WI38 (cell line): ENCODE results near the gene IMMP2L.

Experiments used
- H3K4me3 ChIP-seq: 2 replicates; pipeline ENCODE4 v1.5.1; 2011; ENCODE audit warnings: low read depth, mild to moderate bottlenecking, control low read depth, low read length
- TF ChIP-seq, protein P1 (sequence below): IDR thresholded peaks from 2 replicates; pipeline ENCODE4 v1.5.1; 2012; ENCODE audit warnings: low read depth, mild to moderate bottlenecking, control low read depth, low read length

Gene IMMP2L

DNA sequence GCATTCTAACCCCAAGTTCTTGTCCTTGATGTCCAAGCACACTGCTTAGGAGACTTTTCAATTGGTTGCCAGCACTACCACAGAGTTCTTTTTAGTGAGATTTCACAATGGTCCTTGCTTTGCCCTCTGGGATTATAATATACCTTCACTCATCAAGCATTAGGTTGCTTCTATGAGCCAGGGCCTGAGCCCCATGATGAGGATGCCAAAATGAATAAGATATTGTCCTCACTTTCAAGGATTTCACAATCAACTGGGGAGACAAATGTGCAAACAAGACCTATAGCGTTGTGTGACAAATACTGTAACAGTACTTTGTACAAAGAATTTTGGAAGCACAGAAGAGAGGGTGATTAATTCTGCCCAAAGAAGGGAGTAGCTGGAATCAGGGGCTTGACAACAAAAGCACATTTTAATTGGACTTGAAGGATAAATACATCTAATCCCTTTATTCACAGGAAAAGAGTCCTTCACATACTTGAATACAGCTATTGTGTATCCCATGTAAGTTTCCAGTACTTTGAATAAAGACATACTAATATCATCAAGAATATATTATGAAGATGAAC lies 734.9 kb downstream of the IMMP2L start:
- TF ChIP-seq, protein P1, sequence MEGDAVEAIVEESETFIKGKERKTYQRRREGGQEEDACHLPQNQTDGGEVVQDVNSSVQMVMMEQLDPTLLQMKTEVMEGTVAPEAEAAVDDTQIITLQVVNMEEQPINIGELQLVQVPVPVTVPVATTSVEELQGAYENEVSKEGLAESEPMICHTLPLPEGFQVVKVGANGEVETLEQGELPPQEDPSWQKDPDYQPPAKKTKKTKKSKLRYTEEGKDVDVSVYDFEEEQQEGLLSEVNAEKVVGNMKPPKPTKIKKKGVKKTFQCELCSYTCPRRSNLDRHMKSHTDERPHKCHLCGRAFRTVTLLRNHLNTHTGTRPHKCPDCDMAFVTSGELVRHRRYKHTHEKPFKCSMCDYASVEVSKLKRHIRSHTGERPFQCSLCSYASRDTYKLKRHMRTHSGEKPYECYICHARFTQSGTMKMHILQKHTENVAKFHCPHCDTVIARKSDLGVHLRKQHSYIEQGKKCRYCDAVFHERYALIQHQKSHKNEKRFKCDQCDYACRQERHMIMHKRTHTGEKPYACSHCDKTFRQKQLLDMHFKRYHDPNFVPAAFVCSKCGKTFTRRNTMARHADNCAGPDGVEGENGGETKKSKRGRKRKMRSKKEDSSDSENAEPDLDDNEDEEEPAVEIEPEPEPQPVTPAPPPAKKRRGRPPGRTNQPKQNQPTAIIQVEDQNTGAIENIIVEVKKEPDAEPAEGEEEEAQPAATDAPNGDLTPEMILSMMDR, result no peak
- no peak overlapping the region for H3K4me3 ChIP-seq

DNA sequence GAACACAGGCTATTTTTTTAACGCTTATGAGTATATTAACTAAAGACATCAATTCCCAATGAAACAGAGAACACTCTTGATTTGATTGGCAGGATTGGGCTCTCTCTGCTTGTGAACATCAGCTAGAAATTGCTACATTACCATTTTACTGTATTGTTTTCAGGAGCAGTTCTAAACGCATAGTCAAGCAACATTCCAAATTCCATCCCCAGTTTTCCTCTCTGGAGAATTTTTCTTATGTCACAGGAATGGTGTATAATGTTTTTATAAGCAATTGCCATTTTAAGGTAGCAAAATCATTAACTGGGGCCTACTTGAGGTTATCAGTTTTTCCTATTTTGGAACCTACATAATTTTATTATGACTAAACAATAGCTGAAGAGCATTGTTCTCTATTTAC lies 748.3 kb downstream of the IMMP2L start:
- H3K4me3 ChIP-seq, result no peak overlapping the region
- TF ChIP-seq, protein P1, result no peak

DNA sequence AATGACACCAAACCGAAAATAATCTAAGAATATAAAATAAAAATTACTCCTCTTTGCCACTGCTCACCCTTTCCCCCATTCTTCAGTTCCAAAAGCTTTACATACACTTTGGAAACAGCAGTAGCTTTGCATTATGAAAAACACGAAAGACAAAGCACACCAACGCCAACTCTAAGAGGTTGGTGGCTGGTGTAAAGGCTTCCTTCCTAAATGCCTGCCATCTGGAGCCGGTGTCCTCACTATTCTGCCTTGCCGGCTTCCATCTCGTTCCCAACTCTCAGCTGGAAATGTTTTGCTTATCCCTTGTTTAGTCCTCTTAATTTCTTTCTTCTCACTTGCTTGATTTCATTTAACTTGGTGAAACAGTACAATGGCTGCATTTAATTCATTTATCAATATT lies 752.5 kb downstream of the IMMP2L start:
- H3K4me3 ChIP-seq, result no peak overlapping the region
- TF ChIP-seq, protein P1, result no peak

DNA sequence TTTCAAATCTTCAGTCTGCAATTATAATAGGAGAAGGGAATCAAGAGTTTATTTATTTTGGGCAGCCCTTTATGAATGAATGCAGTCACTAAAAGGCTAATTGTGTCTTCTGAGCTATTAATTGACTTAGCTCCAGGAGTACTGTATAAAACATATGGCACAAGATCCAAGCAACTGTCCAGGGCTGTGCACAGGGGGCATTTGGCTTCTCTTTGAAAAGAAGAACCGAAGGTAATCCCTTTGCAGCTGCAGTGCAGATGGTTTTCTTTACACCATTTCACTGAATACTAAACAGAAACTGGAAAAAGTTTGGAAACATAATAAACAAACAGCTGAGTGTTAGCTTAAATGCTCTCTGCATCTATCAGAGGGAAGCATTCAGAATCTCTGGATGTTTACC lies 753.9 kb downstream of the IMMP2L start:
- TF ChIP-seq, protein P1, result no peak

DNA sequence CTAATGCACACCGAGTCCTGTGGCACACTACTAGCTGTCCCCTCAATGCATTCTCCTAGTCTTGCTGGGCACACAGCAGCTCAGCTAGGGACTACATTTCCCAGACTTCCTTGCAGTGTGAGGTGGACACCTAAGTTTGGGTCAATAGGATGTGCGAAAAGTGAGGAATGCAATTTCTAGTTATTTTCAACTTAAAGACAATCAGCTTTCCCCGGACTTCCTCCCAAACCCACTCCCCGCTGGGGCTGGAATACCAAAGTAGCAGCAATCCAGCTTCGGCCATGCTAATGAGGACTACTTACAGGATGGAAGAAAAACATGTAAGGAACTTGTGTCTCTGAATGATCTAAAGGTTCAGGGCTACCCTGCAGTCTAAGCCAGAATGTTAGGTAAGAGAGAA lies 757.8 kb downstream of the IMMP2L start:
- H3K4me3 ChIP-seq, result no peak overlapping the region
- TF ChIP-seq, protein P1, result no peak

More for the DNA sequence above, 753.9 kb downstream of the IMMP2L start:
- no peak overlapping the region for H3K4me3 ChIP-seq

DNA sequence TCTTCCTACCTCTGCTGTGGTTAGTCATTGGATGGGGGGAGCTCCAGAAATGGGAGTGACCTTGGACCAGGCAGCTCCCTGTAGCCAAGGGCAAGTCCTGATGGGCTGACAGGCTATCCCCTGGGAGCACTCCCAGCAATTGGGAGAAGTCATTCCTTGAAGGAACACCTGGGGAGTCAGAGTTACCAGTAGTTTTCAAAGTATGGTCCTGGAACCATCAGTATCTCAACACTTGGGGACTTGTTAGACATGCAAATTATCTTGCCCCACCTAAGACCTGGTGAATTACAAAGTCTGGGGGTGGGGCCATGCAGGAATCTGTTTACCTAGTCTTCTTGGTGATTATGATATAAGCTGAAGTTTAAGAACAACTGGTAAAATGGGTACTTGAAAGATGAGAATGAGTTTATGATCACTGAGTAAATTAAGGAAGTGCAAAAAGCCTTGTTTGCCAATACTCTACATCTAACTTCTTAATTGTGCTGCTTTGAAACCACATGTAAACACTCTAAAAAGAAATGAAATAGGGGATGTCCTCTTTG lies 758.6 kb downstream of the IMMP2L start:
- TF ChIP-seq, protein P1, result no peak
- H3K4me3 ChIP-seq, result no peak overlapping the region

DNA sequence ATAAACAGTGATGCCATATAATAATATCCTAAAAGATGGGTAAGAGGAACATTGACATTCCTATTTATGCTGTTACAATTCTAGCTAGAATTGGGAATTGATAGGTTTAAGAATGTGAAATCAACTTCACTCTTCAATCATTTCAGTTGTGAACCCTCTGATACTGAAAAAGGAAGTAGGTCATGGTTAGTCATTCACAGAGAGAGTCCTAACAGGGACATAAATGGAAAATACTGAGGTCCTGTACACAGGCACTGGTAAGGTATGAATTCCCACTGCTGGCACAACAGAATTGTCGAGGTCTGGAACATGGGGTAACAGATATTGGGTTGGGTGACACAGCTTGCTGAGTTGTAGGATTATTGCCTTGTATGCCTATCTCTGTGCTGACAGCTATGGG lies 760.8 kb downstream of the IMMP2L start:
- TF ChIP-seq, protein P1, result no peak

More for the DNA sequence above, 760.8 kb downstream of the IMMP2L start:
- no peak overlapping the region for H3K4me3 ChIP-seq
